Thyroid gland (tissue), 4 donors: ENCODE results near the gene TMEM98.

ENCODE experiments used
- POLR2A ChIP-seq, 2 donors: fragments of 450-650 bp; IDR thresholded peaks; one replicate each; pipeline ENCODE4 v1.6.1; 2017; ENCODE audit warnings: antibody characterized with exemption in 2 of 2, mild to moderate bottlenecking in 2 of 2, moderate library complexity in 1 of 2
- TF ChIP-seq, protein P1 (sequence below), 6 experiments: fragments of 200-600 bp in 3 of 6; fragments of 450-650 bp in 3 of 6; sonication (generic) in 3 of 6; IDR thresholded peaks; one replicate each; pipeline ENCODE4 v1.5.1; 2016 to 2019; ENCODE audit warnings: antibody characterized with exemption in 6 of 6, mild to moderate bottlenecking in 2 of 6, inconsistent platforms in 1 of 6, moderate library complexity in 1 of 6

- TF ChIP-seq POLR2A (IDR thresholded peaks at IDR 0.05), result no peak
- TF ChIP-seq, protein P1, sequence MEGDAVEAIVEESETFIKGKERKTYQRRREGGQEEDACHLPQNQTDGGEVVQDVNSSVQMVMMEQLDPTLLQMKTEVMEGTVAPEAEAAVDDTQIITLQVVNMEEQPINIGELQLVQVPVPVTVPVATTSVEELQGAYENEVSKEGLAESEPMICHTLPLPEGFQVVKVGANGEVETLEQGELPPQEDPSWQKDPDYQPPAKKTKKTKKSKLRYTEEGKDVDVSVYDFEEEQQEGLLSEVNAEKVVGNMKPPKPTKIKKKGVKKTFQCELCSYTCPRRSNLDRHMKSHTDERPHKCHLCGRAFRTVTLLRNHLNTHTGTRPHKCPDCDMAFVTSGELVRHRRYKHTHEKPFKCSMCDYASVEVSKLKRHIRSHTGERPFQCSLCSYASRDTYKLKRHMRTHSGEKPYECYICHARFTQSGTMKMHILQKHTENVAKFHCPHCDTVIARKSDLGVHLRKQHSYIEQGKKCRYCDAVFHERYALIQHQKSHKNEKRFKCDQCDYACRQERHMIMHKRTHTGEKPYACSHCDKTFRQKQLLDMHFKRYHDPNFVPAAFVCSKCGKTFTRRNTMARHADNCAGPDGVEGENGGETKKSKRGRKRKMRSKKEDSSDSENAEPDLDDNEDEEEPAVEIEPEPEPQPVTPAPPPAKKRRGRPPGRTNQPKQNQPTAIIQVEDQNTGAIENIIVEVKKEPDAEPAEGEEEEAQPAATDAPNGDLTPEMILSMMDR (IDR thresholded peaks at IDR 0.05), result no peak
Observed at GRCh38 chr17:32933881-32934280, 5.9 kb downstream of the TMEM98 start.
